Measurements from ENCODE around the gene FKBP2.

GRCh38 chr11:64256300-64256699 lies 15.4 kb downstream of the FKBP2 start:
- TF ChIP-seq EZH2 (IDR thresholded peaks at IDR 0.05) (no peak), POLR2AphosphoS5 (IDR thresholded peaks at IDR 0.05; ENCODE audit: borderline replicate concordance, low read depth, low read length) (no peak)

Measured in SK-N-MC (cell line).